GM18519 (cell line): ENCODE measurements around the gene PCBP3.
"Not testable (repeated sequence)": the region's sequence is repeated elsewhere in the genome, so short reads cannot be mapped to it uniquely, and the experiment has no call there.

ENCODE experiments used
- ATAC-seq: cut with Tn5 transposase; IDR thresholded peaks from one replicate; pipeline ENCODE4 v1.9.1; 2021; ENCODE audit warnings: mild to moderate bottlenecking, moderate library complexity; ENCODE audit not compliant: unreplicated experiment, low FRiP score

The PCBP3 gene

GRCh38 chr21:45801989-45802388, 158.5 kb downstream of the PCBP3 start:
- ATAC-seq, result no peak

GRCh38 chr21:45802425-45802824, 158.9 kb downstream of the PCBP3 start:
- ATAC-seq, result no peak

- no peak for ATAC-seq
These were observed 159.6 kb downstream of the PCBP3 start for GRCh38 chr21:45802956-45803617.

GRCh38 chr21:45803618-45804340, 160.3 kb downstream of the PCBP3 start:
- no peak for ATAC-seq

- ATAC-seq, result no peak
These were observed 161.3 kb downstream of the PCBP3 start for GRCh38 chr21:45804809-45805313.

GRCh38 chr21:45805321-45805720, 161.8 kb downstream of the PCBP3 start:
- ATAC-seq, result no peak

- ATAC-seq, result no peak
These were observed 162.5 kb downstream of the PCBP3 start for GRCh38 chr21:45806042-45806441.

- ATAC-seq, result not testable (repeated sequence)
These were observed 165.1 kb downstream of the PCBP3 start for GRCh38 chr21:45808663-45809062.

- ATAC-seq, result no peak
These were observed 165.9 kb downstream of the PCBP3 start for GRCh38 chr21:45809421-45809820.

- ATAC-seq, result no peak
These were observed 167.6 kb downstream of the PCBP3 start for GRCh38 chr21:45811136-45811535.

- not testable (repeated sequence) for ATAC-seq
These were observed 170.8 kb downstream of the PCBP3 start for GRCh38 chr21:45814210-45814940.

GRCh38 chr21:45815781-45816180, 172.3 kb downstream of the PCBP3 start:
- not testable (repeated sequence) for ATAC-seq

- no peak for ATAC-seq
These were observed 173.3 kb downstream of the PCBP3 start for GRCh38 chr21:45816794-45817193.

- no peak for ATAC-seq
These were observed 173.8 kb downstream of the PCBP3 start for GRCh38 chr21:45817345-45817744.

GRCh38 chr21:45818276-45818903, 174.9 kb downstream of the PCBP3 start:
- ATAC-seq, result no peak

- no peak for ATAC-seq
These were observed 175.4 kb downstream of the PCBP3 start for GRCh38 chr21:45818904-45819285.

GRCh38 chr21:45819478-45820170, 176.1 kb downstream of the PCBP3 start:
- no peak for ATAC-seq

GRCh38 chr21:45820171-45821091, 176.9 kb downstream of the PCBP3 start:
- no peak for ATAC-seq

GRCh38 chr21:45821315-45821962, 177.9 kb downstream of the PCBP3 start:
- no peak for ATAC-seq
